ENCODE data around the gene DYNLT2. TPM values are rescaled to one million over a fixed set of nuclear protein-coding genes. Genes with fewer than 3 reads are reported as not detected.

The DYNLT2 gene
- total RNA-seq, 2 experiments from 2014 or later = 2.2 to 2.5 TPM

DNA sequence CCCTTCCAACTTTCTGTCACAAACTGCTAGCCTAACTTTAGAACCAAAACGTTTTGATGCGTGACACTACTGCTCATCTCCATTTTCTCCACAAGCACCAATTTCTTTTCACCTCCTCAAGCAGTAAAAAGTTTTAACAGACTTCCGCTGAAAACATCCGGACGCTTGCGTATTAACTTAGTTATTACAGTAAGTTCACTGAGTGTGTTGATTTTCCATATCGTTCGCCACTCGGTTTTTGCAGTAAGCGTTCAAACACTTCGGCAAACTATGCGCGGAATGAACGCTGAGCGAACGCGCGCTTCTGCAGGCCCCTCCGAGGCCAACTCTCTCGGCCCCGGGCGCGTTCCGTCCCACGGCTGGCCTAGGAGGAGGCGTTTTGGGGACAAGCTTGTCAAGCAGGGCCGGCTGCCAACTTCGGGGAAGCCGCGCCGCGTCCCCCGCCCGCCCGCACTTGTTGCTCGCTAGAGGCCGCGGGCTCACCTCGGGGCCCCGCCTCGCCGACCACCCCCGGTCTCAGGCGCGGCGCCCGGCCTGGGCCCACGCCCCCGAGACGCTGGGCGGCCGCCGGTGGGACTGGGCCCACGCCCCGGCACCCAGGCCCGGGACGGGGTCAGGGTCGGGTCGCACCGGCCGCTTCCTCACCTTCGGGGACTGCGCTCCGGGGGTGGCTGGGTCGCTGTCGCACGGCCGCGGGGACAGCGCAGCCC, 28.0 kb downstream of the DYNLT2 start:
- Mint-ChIP-seq H3K9me3 (no peaks in the 10 kb centered on the region), H3K4me1 (peaks cover 44% of the 10 kb centered on the region), H3K27ac (peak overlapping the region; percentile 95), H3K27me3 (peaks cover 4% of the 10 kb centered on the region), H3K36me3 (ENCODE audit: low read depth) (peaks cover 5% of the 10 kb centered on the region), H3K4me3 (peak overlapping the region; percentile 83)
- peak; percentile 58 for DNase-seq
- CTCF ChIA-PET = interaction anchor here (0.7 kb wide), 1 partner anchor 278 kb away, joined by 6 read pairs; no protein-coding TSS in a partner anchor
- POLR2A ChIA-PET = no interaction called here

DNA sequence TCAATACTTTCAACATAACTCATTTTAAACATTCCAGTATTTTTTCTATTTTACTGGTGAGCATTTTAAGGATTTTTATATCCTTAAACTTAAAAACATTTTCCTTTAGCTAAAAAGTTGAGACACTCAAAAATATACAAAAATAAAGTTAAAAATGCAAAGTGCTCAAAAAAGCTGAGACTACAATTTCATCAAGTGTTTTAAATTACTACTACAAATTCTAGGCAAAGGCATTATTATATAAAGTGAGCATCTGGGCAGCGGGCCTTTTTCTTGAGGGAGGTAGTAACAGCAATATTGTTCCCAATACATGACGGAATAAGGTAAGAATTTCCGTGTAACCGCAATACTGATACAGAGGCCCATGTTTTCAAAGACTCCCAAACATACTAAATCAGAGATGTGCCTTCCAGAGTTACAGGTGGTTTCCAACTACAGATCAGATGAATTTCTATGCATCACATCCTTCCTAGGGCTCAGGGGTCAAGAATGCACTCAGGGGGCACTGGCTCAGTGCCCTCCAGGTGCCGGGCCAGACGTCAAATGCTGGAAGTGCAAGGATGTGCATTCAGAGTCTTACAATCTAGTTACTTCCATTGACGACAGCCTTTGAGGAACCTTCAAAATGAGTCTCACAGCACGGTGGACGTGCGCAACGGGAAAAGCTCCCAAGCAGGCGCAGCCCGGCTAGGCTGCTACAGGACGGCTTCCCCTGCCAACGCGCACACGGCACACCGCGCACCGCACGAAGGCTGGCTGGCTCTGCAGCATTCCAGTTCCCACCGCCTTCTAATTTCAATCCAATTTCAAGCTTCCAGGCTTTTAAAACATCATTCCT, 28.8 kb downstream of the DYNLT2 start:
- Mint-ChIP-seq H3K9me3 (no peaks in the 10 kb centered on the region), H3K27me3 (peaks cover 4% of the 10 kb centered on the region), H3K4me1 (peaks cover 40% of the 10 kb centered on the region), H3K27ac (peak overlapping the region; percentile 95), H3K36me3 (ENCODE audit: low read depth) (peaks cover 5% of the 10 kb centered on the region), H3K4me3 (peak overlapping the region; percentile 83)
- CTCF ChIA-PET = interaction anchor here (1.6 to 1.8 kb wide), 2 partner anchors 11 to 14 kb away, joined by 5 to 6 read pairs; no protein-coding TSS in a partner anchor
- peak; percentile 34 for DNase-seq
- POLR2A ChIA-PET = no interaction called here

DNA sequence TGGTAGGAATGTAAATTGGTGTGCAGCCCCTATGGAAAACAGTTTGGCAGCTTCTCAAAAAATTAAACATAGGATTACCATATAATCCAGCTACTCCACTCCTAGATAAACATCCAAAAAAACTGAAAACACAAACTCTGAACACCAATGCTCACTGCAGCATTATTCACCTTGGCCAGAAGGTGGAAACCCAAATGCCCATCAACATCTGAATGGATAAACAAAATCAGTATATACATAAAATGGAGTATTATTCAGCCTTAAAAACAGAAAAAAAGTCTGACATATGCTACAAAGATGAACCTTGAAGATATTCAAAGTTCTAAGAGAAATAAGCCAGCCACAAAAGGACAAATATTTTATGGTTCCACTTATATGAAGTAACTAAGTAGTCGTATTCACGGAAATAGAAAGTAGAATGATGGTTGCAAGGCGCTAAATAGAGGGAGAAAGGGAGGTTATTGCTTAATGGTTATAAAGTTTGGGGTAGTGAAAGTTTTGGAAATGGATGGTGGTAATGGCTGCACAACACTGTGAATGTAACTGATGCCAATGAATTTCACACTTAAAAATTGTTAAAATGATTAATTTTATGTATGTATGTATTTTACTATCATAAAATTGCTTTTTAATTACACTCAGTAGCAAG, 31.0 kb downstream of the DYNLT2 start:
- Mint-ChIP-seq H3K27me3 (peaks cover 4% of the 10 kb centered on the region), H3K4me1 (peaks cover 31% of the 10 kb centered on the region), H3K27ac (no peak overlapping the region), H3K36me3 (ENCODE audit: low read depth) (peaks cover 13% of the 10 kb centered on the region), H3K4me3 (no peak overlapping the region), H3K9me3 (no peaks in the 10 kb centered on the region)
- CTCF ChIA-PET = interaction anchor here (0.7 to 1.3 kb wide), 2 partner anchors 34 to 69 kb away, joined by 3 read pairs; no protein-coding TSS in a partner anchor
- no peak for DNase-seq
- POLR2A ChIA-PET = no interaction called here

DNA sequence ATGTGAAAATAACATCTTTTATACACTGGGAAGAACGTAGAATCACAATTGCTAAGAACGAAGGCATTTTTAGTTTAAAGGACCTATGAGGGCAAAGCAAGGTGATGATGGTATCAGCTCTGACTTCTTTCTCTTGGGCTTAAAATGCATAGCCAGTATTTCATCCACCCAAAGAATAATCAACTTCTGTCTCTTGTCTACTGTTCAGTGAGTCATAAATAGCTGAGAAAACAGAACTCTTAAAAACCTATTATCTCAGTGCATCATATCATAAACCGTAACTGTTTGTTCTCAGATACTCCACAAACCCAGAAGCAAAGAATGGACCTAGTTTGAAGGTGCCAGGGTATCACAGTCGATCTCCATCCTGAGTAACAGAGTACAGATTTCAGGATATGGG, 32.3 kb downstream of the DYNLT2 start:
- H3K27me3 Mint-ChIP-seq = no peaks in the 10 kb centered on the region
- H3K9me3 Mint-ChIP-seq = no peaks in the 10 kb centered on the region
- POLR2A ChIA-PET = no interaction called here
- H3K36me3 Mint-ChIP-seq (ENCODE audit: low read depth) = peaks cover 21% of the 10 kb centered on the region
- no peak overlapping the region for H3K4me3 Mint-ChIP-seq
- H3K27ac Mint-ChIP-seq = no peak overlapping the region
- H3K4me1 Mint-ChIP-seq = peaks cover 26% of the 10 kb centered on the region
- no peak for DNase-seq
- CTCF ChIA-PET = interaction anchor here (1.3 kb wide), 1 partner anchor 71 kb away, joined by 3 read pairs; no protein-coding TSS in a partner anchor

DNA sequence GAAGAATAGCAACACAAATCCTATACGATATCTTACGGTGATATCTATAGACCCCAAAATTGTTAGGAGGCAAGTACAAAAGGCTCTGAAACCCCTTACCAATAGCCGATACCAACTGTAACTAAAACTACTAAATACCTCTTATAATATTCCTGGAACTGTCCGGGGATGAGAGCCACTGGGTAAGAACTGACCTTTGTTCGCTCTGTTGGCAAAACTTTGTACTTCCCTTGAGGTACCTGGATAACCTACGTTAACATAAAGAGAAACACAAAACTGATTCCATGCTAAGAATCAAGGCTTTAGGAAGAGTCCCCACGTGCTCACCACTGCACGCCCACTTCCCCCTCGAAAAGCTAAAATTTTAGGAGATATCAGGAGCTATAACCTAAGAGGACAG, 36.8 kb downstream of the DYNLT2 start:
- Mint-ChIP-seq H3K27me3 (no peaks in the 10 kb centered on the region), H3K4me3 (no peak overlapping the region), H3K4me1 (peaks cover 8% of the 10 kb centered on the region), H3K27ac (no peak overlapping the region), H3K36me3 (ENCODE audit: low read depth) (peaks cover 32% of the 10 kb centered on the region), H3K9me3 (no peaks in the 10 kb centered on the region)
- CTCF ChIA-PET = interaction anchor here (2.0 kb wide), 1 partner anchor 12 kb away, joined by 11 read pairs; the partner anchor contains the start of genes C6orf120 and WDR27
- POLR2A ChIA-PET = no interaction called here
- DNase-seq = no peak

DNA sequence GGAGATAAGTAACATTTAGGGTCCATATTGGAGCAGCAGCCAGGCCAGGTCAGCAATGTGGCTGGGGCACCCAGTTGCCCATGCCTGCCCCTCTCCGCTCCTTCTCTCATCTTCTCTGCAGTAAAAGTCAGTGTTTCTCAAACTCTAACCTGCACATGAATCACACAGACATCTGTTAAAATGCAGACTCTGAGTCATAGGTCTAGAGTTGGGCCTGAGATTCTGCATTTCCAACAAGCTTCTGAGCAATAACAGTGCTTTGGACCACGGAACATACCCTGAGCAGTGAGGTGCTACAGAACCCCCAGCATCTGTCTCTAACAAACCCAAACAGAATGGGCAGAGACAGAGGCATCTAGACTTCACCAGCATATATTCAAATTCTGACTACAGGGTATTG, 37.2 kb downstream of the DYNLT2 start:
- CTCF ChIA-PET = interaction anchor here (2.0 kb wide), 1 partner anchor 11 kb away, joined by 11 read pairs; the partner anchor contains the start of genes C6orf120 and WDR27
- peaks cover 33% of the 10 kb centered on the region for H3K36me3 Mint-ChIP-seq (ENCODE audit: low read depth)
- POLR2A ChIA-PET = no interaction called here

DNA sequence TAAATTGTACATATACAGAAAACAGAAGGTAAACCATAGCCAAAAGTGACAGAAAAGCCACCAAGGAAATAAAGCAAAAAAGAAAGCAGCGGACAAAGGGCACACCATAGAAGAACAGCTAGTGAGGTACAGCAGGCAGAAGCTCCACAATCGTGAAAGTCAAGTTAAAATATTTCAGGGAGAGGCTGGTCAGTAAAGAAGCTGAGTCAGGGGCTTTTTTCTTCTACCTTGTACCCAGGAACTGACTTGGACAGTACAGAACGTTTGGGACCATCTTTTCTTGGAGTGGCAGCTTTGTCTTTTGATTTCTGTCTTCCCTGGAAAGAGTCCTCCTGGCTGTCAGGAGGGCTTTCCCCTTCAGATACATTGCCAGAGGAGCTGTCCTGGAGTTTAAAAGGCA, 41.4 kb downstream of the DYNLT2 start:
- ChIA-PET CTCF (interaction anchor here (1.2 kb wide), 1 partner anchor 80 kb away, joined by 3 read pairs; no protein-coding TSS in a partner anchor), POLR2A (interaction anchor here (0.7 kb wide), 1 partner anchor 502 kb away, joined by 3 read pairs; no protein-coding TSS in a partner anchor)
- Mint-ChIP-seq H3K27me3 (no peaks in the 10 kb centered on the region), H3K4me1 (peaks cover 14% of the 10 kb centered on the region), H3K27ac (no peak overlapping the region), H3K9me3 (no peaks in the 10 kb centered on the region), H3K4me3 (no peak overlapping the region), H3K36me3 (ENCODE audit: low read depth) (peaks cover 35% of the 10 kb centered on the region)
- no peak for DNase-seq

More for the DNA sequence above, 37.2 kb downstream of the DYNLT2 start:
- Mint-ChIP-seq H3K4me3 (no peak overlapping the region), H3K27ac (no peak overlapping the region), H3K27me3 (no peaks in the 10 kb centered on the region), H3K4me1 (peaks cover 4% of the 10 kb centered on the region), H3K9me3 (no peaks in the 10 kb centered on the region)
- DNase-seq = no peak

DNA sequence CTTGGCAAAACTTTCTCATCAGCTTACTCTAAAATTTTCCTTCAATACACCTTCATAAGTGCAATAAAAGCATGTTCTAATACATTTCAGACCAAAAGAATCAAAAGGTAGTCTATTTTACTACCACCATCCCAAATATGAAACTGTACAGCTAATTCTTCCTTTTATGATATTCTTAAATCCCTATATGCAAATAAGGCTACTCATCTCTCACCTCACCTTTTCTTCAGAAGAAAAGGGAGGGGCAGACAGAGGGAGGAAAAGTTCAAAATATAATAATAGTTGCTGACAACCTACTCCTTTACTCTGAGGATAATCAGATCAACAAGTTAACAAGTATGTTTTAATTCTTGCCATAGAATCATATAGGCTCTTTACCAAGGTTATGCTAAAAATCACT, 42.1 kb downstream of the DYNLT2 start:
- ChIA-PET POLR2A (no interaction called here), CTCF (interaction anchor here (1.1 to 1.9 kb wide), 3 partner anchors 8 to 80 kb away, joined by 3 to 5 read pairs (median 3); no protein-coding TSS in a partner anchor)
- Mint-ChIP-seq H3K27ac (no peak overlapping the region), H3K9me3 (no peaks in the 10 kb centered on the region), H3K4me1 (peaks cover 19% of the 10 kb centered on the region), H3K4me3 (no peak overlapping the region), H3K27me3 (no peaks in the 10 kb centered on the region), H3K36me3 (ENCODE audit: low read depth) (peaks cover 34% of the 10 kb centered on the region)
- DNase-seq = no peak

DNA sequence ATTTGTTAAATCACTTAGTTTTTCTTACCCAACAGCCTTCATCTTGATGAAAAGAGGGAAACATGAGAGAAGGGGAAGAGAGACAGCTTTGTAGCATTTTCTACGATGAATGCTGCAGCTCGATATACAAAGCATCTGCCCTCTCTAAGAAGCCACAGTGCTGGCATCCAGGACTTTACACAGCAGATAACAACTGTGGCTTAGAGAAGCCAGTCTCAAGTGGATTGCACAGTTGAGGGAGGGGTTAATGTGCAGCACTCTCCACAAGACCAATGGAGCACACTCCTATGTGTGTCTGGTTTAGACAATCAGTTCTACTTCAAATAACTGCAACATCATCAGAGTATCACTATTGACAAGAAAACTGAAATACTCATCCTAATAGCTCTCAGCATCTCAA, 43.6 kb downstream of the DYNLT2 start:
- H3K36me3 Mint-ChIP-seq (ENCODE audit: low read depth) = peaks cover 35% of the 10 kb centered on the region
- H3K4me3 Mint-ChIP-seq = no peak overlapping the region
- ChIA-PET POLR2A (no interaction called here), CTCF (interaction anchor here (1.2 to 1.9 kb wide), 2 partner anchors 14 to 17 kb away, joined by 3 to 5 read pairs; partner anchors contain the start of gene PHF10)
- H3K27me3 Mint-ChIP-seq = no peaks in the 10 kb centered on the region
- H3K9me3 Mint-ChIP-seq = no peaks in the 10 kb centered on the region
- no peak for DNase-seq
- no peak overlapping the region for H3K27ac Mint-ChIP-seq
- peaks cover 34% of the 10 kb centered on the region for H3K4me1 Mint-ChIP-seq

DNA sequence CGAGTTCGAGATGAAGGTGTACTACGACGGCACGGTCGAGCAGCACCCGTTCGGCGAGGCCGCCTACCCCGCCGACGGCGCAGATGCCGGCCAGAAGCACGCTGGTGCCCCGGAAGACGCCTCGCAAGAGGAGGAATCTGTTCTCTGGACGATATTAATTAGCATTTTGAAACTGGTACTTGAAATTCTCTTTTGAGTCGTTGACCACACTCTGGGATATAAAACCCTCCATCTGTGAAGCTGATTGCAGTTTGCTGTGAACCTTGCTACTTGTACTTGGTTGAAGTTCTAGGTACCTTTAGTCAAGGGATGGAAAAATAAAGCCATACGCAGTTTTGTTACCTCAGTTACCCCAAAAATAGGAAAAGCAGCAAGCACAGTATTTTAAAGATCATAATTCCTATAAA, 48.5 kb downstream of the DYNLT2 start:
- peaks cover 21% of the 10 kb centered on the region for H3K36me3 Mint-ChIP-seq (ENCODE audit: low read depth)
- H3K4me1 Mint-ChIP-seq = peaks cover 50% of the 10 kb centered on the region
- DNase-seq = no peak

DNA sequence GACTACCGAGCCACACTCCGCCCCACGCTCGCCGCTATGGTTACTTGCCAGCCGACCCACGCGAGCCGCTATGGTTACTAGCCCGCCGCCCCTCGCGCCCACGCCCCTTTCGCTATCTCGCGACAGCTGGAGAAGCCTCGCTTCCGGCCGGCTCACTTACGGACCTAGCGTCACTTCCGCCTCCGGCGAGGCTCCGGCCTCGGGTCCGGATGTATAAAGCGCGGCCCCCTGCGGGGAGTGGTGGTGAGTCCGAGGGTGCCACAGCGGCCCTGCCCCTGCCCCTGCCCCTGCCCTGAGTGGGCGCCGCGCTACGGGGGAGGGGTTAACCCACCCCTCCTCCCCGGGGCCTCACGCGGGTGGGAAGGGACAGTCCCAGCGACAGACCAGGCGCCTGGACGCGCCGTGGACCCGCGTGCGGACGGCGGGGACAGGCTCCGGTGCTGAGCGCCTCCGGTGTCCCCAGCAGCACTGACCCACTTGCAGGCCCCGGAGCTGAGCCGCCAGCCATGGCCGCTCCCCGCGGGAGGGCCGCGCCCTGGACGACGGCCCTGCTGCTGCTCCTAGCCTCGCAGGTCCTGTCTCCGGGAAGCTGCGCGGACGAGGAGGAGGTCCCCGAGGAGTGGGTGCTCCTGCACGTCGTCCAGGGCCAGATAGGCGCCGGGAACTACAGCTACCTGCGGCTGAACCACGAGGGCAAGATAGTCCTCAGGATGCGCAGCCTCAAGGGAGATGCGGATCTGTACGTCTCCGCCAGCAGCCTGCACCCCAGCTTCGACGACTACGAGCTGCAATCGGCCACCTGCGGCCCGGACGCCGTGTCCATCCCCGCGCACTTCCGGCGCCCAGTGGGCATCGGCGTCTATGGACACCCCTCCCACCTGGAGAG, 49.2 kb downstream of the DYNLT2 start, which contains the start of the genes C6orf120 and WDR27:
TSS of gene C6orf120 (plus strand) at position 173 of the 886 bp plus-strand sequence. CDS start at position 507, 334 bp downstream.
TSS of gene WDR27 (minus strand) at position 76 of the 886 bp plus-strand sequence. CDS start 13,024 bp downstream, outside the sequence.
- Mint-ChIP-seq H3K4me1 (peaks cover 49% of the 10 kb centered on the region), H3K36me3 (ENCODE audit: low read depth) (peaks cover 21% of the 10 kb centered on the region), H3K27me3 (no peaks in the 10 kb centered on the region), H3K9me3 (no peaks in the 10 kb centered on the region), H3K27ac (peak within 1 kb of the TSS; percentile 93), H3K4me3 (peak within 1 kb of the TSS; percentile 87)
- DNase-seq = peak; percentile 97
- ChIA-PET POLR2A (interaction anchor here (0.8 to 0.9 kb wide), 2 partner anchors 16 to 102 kb away, joined by 3 read pairs; no protein-coding TSS in a partner anchor), CTCF (interaction anchor here (0.8 to 2.6 kb wide), 5 partner anchors 10 to 815 kb away, joined by 3 to 11 read pairs (median 3); no protein-coding TSS in a partner anchor)

More for the DNA sequence above, 48.5 kb downstream of the DYNLT2 start:
- Mint-ChIP-seq H3K27ac (peak overlapping the region; percentile 93), H3K27me3 (no peaks in the 10 kb centered on the region), H3K4me3 (peak overlapping the region; percentile 86), H3K9me3 (no peaks in the 10 kb centered on the region)
- POLR2A ChIA-PET = interaction anchor here (0.9 kb wide), 1 partner anchor 15 kb away, joined by 3 read pairs; no protein-coding TSS in a partner anchor
- CTCF ChIA-PET = interaction anchor here (1.2 to 2.6 kb wide), 2 partner anchors 12 to 22 kb away, joined by 3 to 11 read pairs; no protein-coding TSS in a partner anchor
